H1 (cell line): ENCODE data around the gene TMX2. TPM values are rescaled to one million over a fixed set of nuclear protein-coding genes. Genes with fewer than 3 reads are reported as not detected.
A peak's percentile ranks its signal among the peaks of the same experiment; 100 is the strongest.

Experiments
- CTCF ChIA-PET: fragments of 300-600 bp; sonication (Branson Sonifier 250); formaldehyde crosslinking; loops from one replicate; lab custom pipeline; 2021; ENCODE audit not compliant: partially characterized antibody; lab: Charles Lee
- POLR2A ChIA-PET: fragments of 300-600 bp; sonication (Branson Sonifier 250); formaldehyde crosslinking; loops from one replicate; lab custom pipeline; 2021; ENCODE audit warnings: inconsistent platforms; ENCODE audit not compliant: partially characterized antibody; lab: Charles Lee
- DNase-seq, 2 experiments: peaks; one replicate each; pipeline versions ENCODE4 v3.0.0 to v3.0.0-alpha.2; 2010 to 2022; ENCODE audit warnings: low spot score in 2 of 2, low read depth in 1 of 2, mixed read lengths in 1 of 2
- FAIRE-seq: peaks from 2 replicates; lab custom pipeline; 2011; peaks lifted over from hg19 to GRCh38; lab: Jason Lieb, UNC
- H2AFZ ChIP-seq: 2 replicates; pipeline ENCODE4 v1.8.1; 2012; ENCODE audit warnings: low read length, inconsistent platforms
- H2AK5ac ChIP-seq: 2 replicates; pipeline ENCODE4 v1.6.1; 2013; ENCODE audit warnings: low read depth, low read length
- H2BK120ac ChIP-seq: replicated peaks from 2 replicates; pipeline ENCODE3; 2013; ENCODE audit warnings: low read depth, low read length, inconsistent platforms
- H2BK12ac ChIP-seq: 2 replicates; pipeline ENCODE4 v1.6.1; 2013; ENCODE audit warnings: low read depth, low read length
- H2BK15ac ChIP-seq: 2 replicates; pipeline ENCODE4 v1.6.1; 2013; ENCODE audit warnings: low read length
- H2BK20ac ChIP-seq: 2 replicates; pipeline ENCODE4 v1.6.1; 2013; ENCODE audit warnings: low read length
- H2BK5ac ChIP-seq: 2 replicates; pipeline ENCODE4 v1.6.1; 2013; ENCODE audit warnings: low read depth, low read length
- H3K14ac ChIP-seq: 2 replicates; pipeline ENCODE4 v1.6.1; 2013; ENCODE audit warnings: inconsistent platforms; ENCODE audit not compliant: insufficient read length
- H3K18ac ChIP-seq: 2 replicates; pipeline ENCODE4 v1.6.1; 2013; ENCODE audit warnings: low read length; ENCODE audit errors: extremely low read depth
- H3K23ac ChIP-seq: 2 replicates; pipeline ENCODE4 v1.6.1; 2013; ENCODE audit warnings: inconsistent platforms; ENCODE audit not compliant: insufficient read length
- H3K23me2 ChIP-seq: 2 replicates; pipeline ENCODE4 v1.6.1; 2013; ENCODE audit warnings: low read depth, low read length
- H3K27ac ChIP-seq: 2 replicates; pipeline ENCODE4 v1.6.1; 2011; ENCODE audit warnings: low read depth, low read length, inconsistent platforms
- H3K27me3 ChIP-seq, 4 experiments: replicated peaks in 1 of 4; 1 replicate in 1 of 4; 2 replicates in 3 of 4; pipeline versions ENCODE4 v1.6.1 to v1.8.1; 2011 to 2013; ENCODE audit warnings: low read length in 3 of 4, mild to moderate bottlenecking in 3 of 4, inconsistent platforms in 2 of 4, mixed read lengths in 2 of 4, moderate library complexity in 1 of 4; ENCODE audit not compliant: control insufficient read depth in 3 of 4, insufficient read depth in 3 of 4; ENCODE audit errors: extremely low read depth in 1 of 4
- H3K36me3 ChIP-seq, 4 experiments: 2 replicates each; pipeline versions ENCODE4 v1.6.1 to v1.8.1; 2011 to 2013; ENCODE audit warnings: mild to moderate bottlenecking in 4 of 4, low read length in 3 of 4, moderate library complexity in 2 of 4, control low read depth in 1 of 4, inconsistent platforms in 1 of 4; ENCODE audit not compliant: insufficient read depth in 4 of 4, control insufficient read depth in 2 of 4
- H3K4ac ChIP-seq: replicated peaks from 2 replicates; pipeline ENCODE3; 2013; ENCODE audit warnings: low read length, low read depth, mixed read lengths, inconsistent platforms; ENCODE audit not compliant: insufficient read length
- H3K4me1 ChIP-seq, 4 experiments: replicated peaks in 1 of 4; 1 replicate in 1 of 4; 2 replicates in 3 of 4; pipeline versions ENCODE4 v1.6.1 to v1.8.1; 2011 to 2013; ENCODE audit warnings: low read length in 3 of 4, inconsistent platforms in 2 of 4, mixed read lengths in 1 of 4; ENCODE audit not compliant: insufficient read depth in 4 of 4, control insufficient read depth in 3 of 4
- H3K4me2 ChIP-seq, 2 experiments: 2 replicates each; pipeline versions ENCODE4 v1.6.1 to v1.8.1; 2011 to 2013; ENCODE audit warnings: low read depth in 2 of 2, low read length in 2 of 2, control low read depth in 1 of 2, inconsistent platforms in 1 of 2, mild to moderate bottlenecking in 1 of 2; ENCODE audit not compliant: insufficient read depth in 1 of 2
- H3K4me3 ChIP-seq, 4 experiments: fragments of 200-600, 300-600 bp in 1 of 4; sonication (generic), shearing (Covaris generic), sonication (Bioruptor Twin) in 1 of 4; 2 replicates each; pipeline versions ENCODE4 v1.5.1 to v1.8.1; 2011 to 2016; ENCODE audit warnings: low read length in 4 of 4, low read depth in 3 of 4, control low read depth in 2 of 4, inconsistent platforms in 2 of 4, mild to moderate bottlenecking in 2 of 4, mixed read lengths in 1 of 4, moderate library complexity in 1 of 4; ENCODE audit not compliant: insufficient read depth in 2 of 4; ENCODE audit errors: extremely low read depth in 1 of 4
- H3K56ac ChIP-seq: replicated peaks from 2 replicates; pipeline ENCODE3; 2013; ENCODE audit warnings: low read depth, mild to moderate bottlenecking, mixed read lengths, low read length, inconsistent platforms; ENCODE audit not compliant: insufficient read length
- H3K79me1 ChIP-seq: 2 replicates; pipeline ENCODE4 v1.6.1; 2013; ENCODE audit warnings: low read depth, low read length, control low read depth
- H3K79me2 ChIP-seq, 2 experiments: 2 replicates each; pipeline versions ENCODE4 v1.6.1 to v1.8.1; 2012 to 2013; ENCODE audit warnings: low read length in 2 of 2, mild to moderate bottlenecking in 2 of 2, inconsistent platforms in 1 of 2; ENCODE audit not compliant: insufficient read depth in 2 of 2, control insufficient read depth in 1 of 2
- H3K9ac ChIP-seq, 4 experiments: replicated peaks in 1 of 4; 1 replicate in 1 of 4; 2 replicates in 3 of 4; pipeline versions ENCODE4 v1.6.1 to v1.8.1; 2011 to 2013; ENCODE audit warnings: low read depth in 3 of 4, low read length in 3 of 4, control low read depth in 2 of 4, mild to moderate bottlenecking in 2 of 4, moderate library complexity in 2 of 4, inconsistent platforms in 1 of 4; ENCODE audit errors: extremely low read depth in 1 of 4
- H3K9me3 ChIP-seq, 2 experiments: 2 replicates each; pipeline versions ENCODE4 v1.6.1 to v1.8.1; 2012 to 2013; ENCODE audit warnings: mild to moderate bottlenecking in 2 of 2, moderate library complexity in 2 of 2, control low read depth in 1 of 2, inconsistent platforms in 1 of 2, low read depth in 1 of 2, low read length in 1 of 2, mixed read lengths in 1 of 2; ENCODE audit not compliant: insufficient read depth in 2 of 2
- H4K20me1 ChIP-seq, 2 experiments: replicated peaks in 1 of 2; 2 replicates each; pipeline versions ENCODE3 to v1.8.1; 2011 to 2013; ENCODE audit warnings: inconsistent platforms in 2 of 2, low read length in 2 of 2, mild to moderate bottlenecking in 1 of 2; ENCODE audit not compliant: insufficient read depth in 2 of 2, control insufficient read depth in 1 of 2
- H4K5ac ChIP-seq: 2 replicates; pipeline ENCODE4 v1.6.1; 2013; ENCODE audit warnings: low read length, low read depth, mixed read lengths, inconsistent platforms; ENCODE audit not compliant: insufficient read length
- H4K8ac ChIP-seq: 2 replicates; pipeline ENCODE4 v1.8.0; 2013; ENCODE audit warnings: mild to moderate bottlenecking, moderate library complexity, low read length, inconsistent platforms; ENCODE audit not compliant: insufficient read depth; ENCODE audit errors: extremely low read depth
- H4K91ac ChIP-seq: replicated peaks from 2 replicates; pipeline ENCODE3; 2013; ENCODE audit warnings: low read length, mixed read lengths, inconsistent platforms; ENCODE audit not compliant: insufficient read length
- POU5F1 ChIP-seq: IDR thresholded peaks from 2 replicates; pipeline ENCODE4 v1.6.1; 2011; ENCODE audit warnings: low read depth, mild to moderate bottlenecking, low read length, moderate library complexity
- RAD21 ChIP-seq, 2 experiments: IDR thresholded peaks in 1 of 2; conservative IDR thresholded peaks in 1 of 2; 2 replicates each; pipeline ENCODE4 v1.6.1; 2011; ENCODE audit warnings: low read depth in 2 of 2, low read length in 2 of 2, improper control_type of control experiment in 1 of 2, inconsistent platforms in 1 of 2, mild to moderate bottlenecking in 1 of 2, moderate library complexity in 1 of 2
- WGBS, 2 experiments: shearing (Covaris generic) in 1 of 2; methylation state at CpG; one replicate each; pipeline versions ENCODE4 v1.1.6 to v1.1.7; 2013 to 2015; ENCODE audit warnings: low lambda C conversion rate in 2 of 2, mixed read lengths in 2 of 2, inconsistent platforms in 1 of 2, low coverage in 1 of 2, missing lambda C conversion rate in 1 of 2; ENCODE audit not compliant: insufficient replicate concordance in 2 of 2, insufficient coverage in 1 of 2, insufficient read length in 1 of 2; ENCODE audit errors: extremely low coverage in 1 of 2, missing lambda C conversion rate in 1 of 2; 5-methylcytosine and 5-hydroxymethylcytosine counted together
- polyA plus RNA-seq, 7 experiments: library from polyadenylated mRNA; depleted of rRNA in 3 of 7; stranded (reverse) in 5 of 7; unstranded in 2 of 7; fragments of >200 nt in 5 of 7; fragments of 200-250 nt in 2 of 7; gene quantifications; 1 replicate in 5 of 7; 2 replicates in 1 of 7; 4 replicates in 1 of 7; pipeline versions ENCODE4 v1.2.1 to v1.2.3, GENCODE V29; 2011 to 2013; ENCODE audit warnings: missing spikeins in 2 of 7, mixed read lengths in 2 of 7
- total RNA-seq: library from RNA; stranded (reverse); fragmentation: NEBNext Ultra II Directional; extraction: Animal tissue kit (Norgen Biotek cat#: 25700); gene quantifications from 2 replicates; pipeline ENCODE4 v1.2.1, GENCODE V29; 2021

Gene TMX2
- total and polyA plus RNA-seq, 2 of the 8 experiments (the other 6 are each of a cell fraction or from before 2014, with no cell fraction given) = 70.4 to 100.0 TPM

- Histone ChIP-seq H4K20me1 (peaks cover 0 to 3% of the 10 kb centered on the region in 2 experiments), H2BK120ac (no peak overlapping the region), H3K56ac (no peak overlapping the region), H3K14ac (no peak overlapping the region), H3K36me3 (peaks cover 15 to 33% (median 27%) of the 10 kb centered on the region in 4 experiments)
- TF ChIP-seq RAD21 (IDR thresholded peaks at IDR 0.05 in 1 of 2, conservative IDR thresholded peaks at IDR 0.05 in 1 of 2; ENCODE audit: low read depth in 2 of 2, low read length in 2 of 2) (peak in 1 of 2 experiments; percentile 22; a peak in 1 of 4 replicates), POU5F1 (no peak)
- TF ChIP-seq, all 59 proteins: peak for 1
- H3K23ac ChIP-seq = no peak overlapping the region
- FAIRE-seq = no peak
- H4K91ac ChIP-seq = no peak overlapping the region
- no peak overlapping the region for H2AK5ac ChIP-seq
- no peak overlapping the region for H3K18ac ChIP-seq
- POLR2A ChIA-PET = interaction anchor here (0.7 to 2.6 kb wide), 9 partner anchors 9 to 166 kb away, joined by 3 to 11 read pairs (median 3); partner anchors contain the start of genes MED19, SELENOH and TMX2
- no peak overlapping the region for H4K5ac ChIP-seq
- CTCF ChIA-PET = interaction anchor here (0.6 to 1.7 kb wide), 11 partner anchors 9 to 151 kb away, joined by 3 to 6 read pairs (median 4); partner anchors contain the start of gene BTBD18
- peaks cover 0 to 2% (median 0%) of the 10 kb centered on the region in 4 experiments; a peak in 2 of 7 replicates for H3K4me1 ChIP-seq
- H4K8ac ChIP-seq = no peak overlapping the region
- H3K27me3 ChIP-seq = no peaks in the 10 kb centered on the region
- no peak overlapping the region for H2AFZ ChIP-seq
- H3K9me3 ChIP-seq = no peaks in the 10 kb centered on the region
- no peak overlapping the region for H3K27ac ChIP-seq
- no peak overlapping the region for H3K4me2 ChIP-seq
- H3K79me2 ChIP-seq = peaks cover 0 to 73% of the 10 kb centered on the region in 2 experiments
- no peak overlapping the region for H3K4me3 ChIP-seq
- H2BK20ac ChIP-seq = no peak overlapping the region
- no peak overlapping the region for H2BK12ac ChIP-seq
- peaks cover 6% of the 10 kb centered on the region for H3K79me1 ChIP-seq
- H3K9ac ChIP-seq = no peak overlapping the region
- DNase-seq = no peak
- H3K23me2 ChIP-seq = no peaks in the 10 kb centered on the region
- 86% methylated on average over 3 of the region's 3 CpGs; no CpG with 5 or more reads in 1 of the 2 experiments for WGBS, 2 experiments
- no peak overlapping the region for H2BK15ac ChIP-seq
- no peak overlapping the region for H2BK5ac ChIP-seq
- H3K4ac ChIP-seq = no peak overlapping the region
These were observed 37.0 kb upstream of the TMX2 start for GRCh38 chr11:57675176-57675941.
